PC-3 (cell line): ENCODE data around the gene NLRP3. TPM values are rescaled to one million over a fixed set of nuclear protein-coding genes. Genes with fewer than 3 reads are reported as not detected.
A peak's percentile ranks its signal among the peaks of the same experiment; 100 is the strongest.

Experiments used
- ATAC-seq: fragments of 200-7000 bp; cut with Tn5 transposase; 2 replicates; pipeline ENCODE4 v1.9.1; 2020; ENCODE audit warnings: mild to moderate bottlenecking, moderate library complexity
- BruUV-seq: library from RNA; stranded (reverse); fragments of 400-500 nt; replicated peaks from 2 replicates; lab custom pipeline; 2021; lab: Mats Ljungman, UMichigan
- CTCF ChIA-PET: fragments of 300-600 bp; sonication (Branson Sonifier 250); formaldehyde crosslinking; loops from one replicate; lab custom pipeline; 2022; ENCODE audit warnings: antibody characterized with exemption; lab: Charles Lee
- POLR2A ChIA-PET: fragments of 300-600 bp; sonication (Branson Sonifier 250); formaldehyde crosslinking; loops from one replicate; lab custom pipeline; 2022; ENCODE audit warnings: antibody characterized with exemption; ENCODE audit not compliant: unreplicated experiment; lab: Charles Lee
- DNase-seq: peaks from one replicate; pipeline ENCODE4 v3.0.0-alpha.2; 2015
- H2AFZ ChIP-seq: fragments of 300-600 bp; sonication (generic); 2 replicates; pipeline ENCODE4 v1.6.0; 2016; ENCODE audit warnings: antibody characterized with exemption, low read length
- H3F3A ChIP-seq: fragments of 300-600 bp; sonication (generic); one replicate; pipeline ENCODE4 v1.6.0; 2017; ENCODE audit warnings: antibody characterized with exemption, low read length, control low read depth, mild to moderate bottlenecking; ENCODE audit not compliant: unreplicated experiment
- H3K27ac ChIP-seq: fragments of 300-600 bp; sonication (generic); 2 replicates; pipeline ENCODE4 v1.5.1; 2016; ENCODE audit warnings: mild to moderate bottlenecking, low read length
- H3K27me3 ChIP-seq: fragments of 300-600 bp; sonication (generic); 2 replicates; pipeline ENCODE4 v1.6.1; 2016; ENCODE audit warnings: low read length, mixed read lengths
- H3K36me3 ChIP-seq: fragments of 300-600 bp; sonication (generic); 2 replicates; pipeline ENCODE4 v1.6.1; 2016; ENCODE audit warnings: low read depth, mixed run types, low read length, mixed read lengths
- H3K4me1 ChIP-seq: fragments of 300-600 bp; sonication (generic); 2 replicates; pipeline ENCODE4 v1.5.1; 2016; ENCODE audit warnings: low read length; ENCODE audit not compliant: insufficient read depth
- H3K4me2 ChIP-seq: fragments of 300-600 bp; sonication (generic); 2 replicates; pipeline ENCODE4 v1.6.0; 2016; ENCODE audit warnings: low read length
- H3K4me3 ChIP-seq: fragments of 300-600 bp; sonication (generic); 2 replicates; pipeline ENCODE4 v1.5.1; 2016; ENCODE audit warnings: mild to moderate bottlenecking, low read length, mixed read lengths
- H3K79me2 ChIP-seq: fragments of 300-600 bp; sonication (generic); 2 replicates; pipeline ENCODE4 v1.6.1; 2017; ENCODE audit warnings: low read length, mixed read lengths
- H3K9ac ChIP-seq: fragments of 300-600 bp; sonication (generic); 2 replicates; pipeline ENCODE4 v1.6.0; 2016; ENCODE audit warnings: mild to moderate bottlenecking, low read length
- H3K9me2 ChIP-seq: fragments of 300-600 bp; sonication (generic); replicated peaks from 2 replicates; pipeline ENCODE4 v1.6.1; 2016; ENCODE audit warnings: mixed run types, low read length, mixed read lengths
- H3K9me3 ChIP-seq: fragments of 300-600 bp; sonication (generic); 2 replicates; pipeline ENCODE4 v1.6.1; 2016; ENCODE audit warnings: low read length, mixed read lengths
- H4K20me1 ChIP-seq: fragments of 300-600 bp; sonication (generic); 2 replicates; pipeline ENCODE4 v1.6.1; 2016; ENCODE audit warnings: low read length, mixed read lengths
- CTCF ChIP-seq: fragments of 300-600 bp; sonication (generic); conservative IDR thresholded peaks from 2 replicates; pipeline ENCODE4 v1.5.1; 2017; ENCODE audit warnings: antibody characterized with exemption, low read depth, mild to moderate bottlenecking, low read length
- EZH2 ChIP-seq: fragments of 300-600 bp; sonication (generic); IDR thresholded peaks from one replicate; pipeline ENCODE4 v1.6.1; 2017; ENCODE audit warnings: antibody characterized with exemption, mild to moderate bottlenecking, low read length; ENCODE audit not compliant: unreplicated experiment
- EZH2phosphoT487 ChIP-seq: fragments of 300-600 bp; sonication (generic); IDR thresholded peaks from 2 replicates; pipeline ENCODE4 v1.6.1; 2018; ENCODE audit warnings: mild to moderate bottlenecking, antibody characterized with exemption, low read length, borderline replicate concordance
- intact Hi-C: fragments of 100-400 bp; cut with micrococcal nuclease; formaldehyde crosslinking; loops from 2 replicates; pipeline ENCODE4 v1.9.0; 2023
- total RNA-seq: library from RNA; depleted of rRNA; stranded (reverse); fragments of >200 nt; gene quantifications from 2 replicates; pipeline ENCODE4 v1.2.3, GENCODE V29; 2014

Gene NLRP3
- total RNA-seq, 1 experiment from 2014 or later: 0.40 TPM

GRCh38 chr1:247386687-247387086 is 29.3 kb upstream of the NLRP3 start:
- Histone ChIP-seq H3K4me3 (no peak overlapping the region), H3K27ac (no peak overlapping the region), H3K36me3 (no peaks in the 10 kb centered on the region), H4K20me1 (no peaks in the 10 kb centered on the region), H3F3A (no peaks in the 10 kb centered on the region), H3K9ac (no peak overlapping the region), H3K9me3 (no peaks in the 10 kb centered on the region), H2AFZ (0 out of 2 replicates have a peak overlapping the region, but pooled peaks have one; percentile 5), H3K9me2 (no peaks in the 10 kb centered on the region), H3K4me2 (peak overlapping the region; percentile 30), H3K79me2 (no peaks in the 10 kb centered on the region), H3K27me3 (no peaks in the 10 kb centered on the region), H3K4me1 (peaks cover 31% of the 10 kb centered on the region)
- peak; percentile 89 for DNase-seq
- intact Hi-C loops: no loop called here
- ATAC-seq: peak; percentile 86
- no TSS peak for BruUV-seq
- TF ChIP-seq EZH2: no peak
- no peak for TF ChIP-seq EZH2phosphoT487
- no peak for TF ChIP-seq CTCF
- ChIA-PET POLR2A (no interaction called here), CTCF (interaction anchor here (0.7 kb wide), 2 partner anchors 14 to 15 kb away, joined by 3 to 4 read pairs; no protein-coding TSS in a partner anchor)

DNA sequence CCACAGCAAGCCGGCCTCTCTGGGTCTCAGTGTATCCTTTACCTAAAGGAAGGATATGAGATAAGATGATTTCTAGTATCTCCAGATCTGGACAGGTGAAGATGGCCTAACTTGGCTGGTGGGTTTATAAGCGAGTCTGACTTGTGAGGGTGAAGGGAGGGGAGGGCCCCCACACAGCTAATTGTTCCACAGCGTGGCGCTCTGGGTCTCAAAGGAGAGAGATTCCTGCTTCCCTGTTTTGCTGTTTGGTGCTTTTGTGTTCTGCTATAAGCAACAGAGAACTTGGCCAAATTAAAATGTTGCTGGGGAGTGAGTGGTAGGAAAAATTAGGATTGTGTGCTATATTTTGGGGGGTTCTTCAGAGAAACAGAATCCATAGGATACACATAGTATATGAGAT is 28.9 kb upstream of the NLRP3 start:
- H3K4me3 ChIP-seq: no peak overlapping the region
- H4K20me1 ChIP-seq: no peaks in the 10 kb centered on the region
- H3K36me3 ChIP-seq: no peaks in the 10 kb centered on the region
- no peaks in the 10 kb centered on the region for H3K9me3 ChIP-seq
- POLR2A ChIA-PET: no interaction called here
- intact Hi-C loops: no loop called here
- H2AFZ ChIP-seq: 0 out of 2 replicates have a peak overlapping the region, but pooled peaks have one; percentile 5
- CTCF ChIA-PET: interaction anchor here (0.6 kb wide), 1 partner anchor 13 kb away, joined by 5 read pairs; no protein-coding TSS in a partner anchor
- TSS peak; percentile 22 for BruUV-seq
- no peak overlapping the region for H3K9ac ChIP-seq
- no peaks in the 10 kb centered on the region for H3F3A ChIP-seq
- H3K4me2 ChIP-seq: peak overlapping the region; percentile 30
- DNase-seq: no peak
- no peaks in the 10 kb centered on the region for H3K27me3 ChIP-seq
- peak; percentile 16 for ATAC-seq
- TF ChIP-seq EZH2 (no peak), EZH2phosphoT487 (no peak), CTCF (no peak)
- no peaks in the 10 kb centered on the region for H3K79me2 ChIP-seq
- no peak overlapping the region for H3K27ac ChIP-seq
- peaks cover 31% of the 10 kb centered on the region for H3K4me1 ChIP-seq
- no peaks in the 10 kb centered on the region for H3K9me2 ChIP-seq

DNA sequence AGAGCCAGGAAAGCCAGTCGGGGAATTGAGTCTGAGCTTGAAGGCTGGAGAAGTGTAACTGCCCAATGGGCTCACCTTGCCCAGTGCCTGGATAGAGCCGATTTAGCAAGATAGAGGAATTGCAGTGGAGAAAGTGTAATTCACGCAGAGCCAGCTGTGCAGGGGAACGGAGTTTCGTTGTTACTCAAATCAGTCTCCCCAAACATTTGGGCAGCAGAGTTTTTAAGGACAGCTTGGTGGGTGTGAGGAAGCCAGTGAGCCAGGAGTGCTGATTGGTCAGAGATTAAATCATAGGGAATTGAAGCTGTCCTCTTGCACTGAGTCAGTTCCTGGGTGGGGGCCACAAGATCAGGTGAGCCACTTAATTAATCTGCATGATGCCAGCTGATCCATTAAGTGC is 28.4 kb upstream of the NLRP3 start:
- H3K9me2 ChIP-seq: no peaks in the 10 kb centered on the region
- no TSS peak for BruUV-seq
- no peak overlapping the region for H2AFZ ChIP-seq
- no peak overlapping the region for H3K27ac ChIP-seq
- ATAC-seq (no peak), DNase-seq (peak; percentile 25)
- H3K27me3 ChIP-seq: no peaks in the 10 kb centered on the region
- H3K4me1 ChIP-seq: peaks cover 31% of the 10 kb centered on the region
- H3F3A ChIP-seq: no peaks in the 10 kb centered on the region
- H3K4me3 ChIP-seq: no peak overlapping the region
- intact Hi-C loops: no loop called here
- peak overlapping the region; percentile 30 for H3K4me2 ChIP-seq
- H3K36me3 ChIP-seq: no peaks in the 10 kb centered on the region
- H4K20me1 ChIP-seq: no peaks in the 10 kb centered on the region
- ChIA-PET CTCF (interaction anchor here (0.6 kb wide), 1 partner anchor 14 kb away, joined by 5 read pairs; no protein-coding TSS in a partner anchor), POLR2A (no interaction called here)
- no peaks in the 10 kb centered on the region for H3K79me2 ChIP-seq
- H3K9me3 ChIP-seq: no peaks in the 10 kb centered on the region
- no peak overlapping the region for H3K9ac ChIP-seq
- TF ChIP-seq EZH2 (no peak), EZH2phosphoT487 (no peak), CTCF (no peak)
